Amniotic stem cell (primary cell): ENCODE data around the gene KCNG2.

Source experiments
- DNase-seq: peaks from one replicate; lab custom pipeline; 2025; lab: John Stamatoyannopoulos, UW

Gene KCNG2

DNA sequence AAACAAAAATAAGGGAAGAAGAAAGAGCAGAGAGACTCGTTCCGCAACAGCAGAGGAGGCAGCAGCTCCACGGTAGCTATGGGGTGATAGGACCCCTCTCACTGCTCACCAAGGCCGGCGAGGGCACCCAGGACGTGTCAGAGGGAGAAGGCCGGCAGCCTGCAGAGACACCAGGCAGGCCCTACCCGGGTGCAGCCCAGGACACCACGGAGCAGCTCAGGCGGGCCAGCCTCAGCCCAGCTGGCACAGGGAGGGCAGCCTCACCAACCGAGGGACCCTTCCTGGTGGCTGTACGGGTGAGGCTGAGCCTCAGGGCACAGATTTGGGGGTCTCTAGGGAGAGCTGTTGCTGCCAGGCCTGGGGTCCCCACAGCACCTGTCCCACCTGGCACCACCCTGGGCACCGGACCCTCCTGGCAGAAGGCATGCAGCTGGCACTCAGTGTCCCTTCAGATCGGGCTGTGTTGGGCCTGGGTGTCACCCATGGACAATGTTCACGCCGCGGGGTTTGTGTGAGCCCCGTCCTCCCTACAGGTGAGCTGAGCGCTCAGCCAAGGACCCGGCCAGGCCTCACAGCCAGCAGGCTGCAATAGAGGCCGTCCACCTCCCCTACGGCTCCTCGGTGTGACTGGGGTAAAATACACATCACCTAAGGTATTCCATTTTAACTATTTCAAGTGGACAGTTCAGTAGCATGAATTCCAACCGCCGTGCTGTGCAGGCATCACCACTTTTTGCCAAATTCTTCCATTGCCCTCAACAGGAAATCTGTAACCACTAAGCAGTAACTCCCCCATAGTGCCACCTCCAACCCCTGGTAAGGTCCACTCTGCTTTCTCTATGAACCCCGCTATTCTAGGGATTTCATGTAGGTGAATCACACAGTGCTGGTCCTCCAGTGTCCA is 21.6 kb downstream of the KCNG2 start:
- no peak for DNase-seq

DNA sequence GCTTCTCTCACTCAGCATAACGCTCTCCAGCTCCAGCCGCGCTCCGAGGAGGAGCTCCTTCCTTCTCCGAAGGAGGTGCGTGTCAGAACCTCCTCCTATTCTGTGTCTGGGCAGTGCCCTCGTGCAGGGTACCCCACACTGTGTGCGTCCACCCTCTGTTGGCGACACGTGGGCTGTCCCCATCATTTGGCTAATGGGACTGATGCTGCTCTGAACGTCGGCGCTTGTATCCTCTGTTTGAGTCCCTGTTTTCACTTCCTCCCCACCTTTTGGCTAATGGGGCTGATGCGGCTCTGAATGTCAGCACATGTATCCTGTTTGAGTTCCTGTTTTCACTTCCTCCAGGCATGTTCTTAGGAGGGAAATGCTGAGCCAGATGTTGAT is 22.2 kb downstream of the KCNG2 start:
- DNase-seq, result no peak

DNA sequence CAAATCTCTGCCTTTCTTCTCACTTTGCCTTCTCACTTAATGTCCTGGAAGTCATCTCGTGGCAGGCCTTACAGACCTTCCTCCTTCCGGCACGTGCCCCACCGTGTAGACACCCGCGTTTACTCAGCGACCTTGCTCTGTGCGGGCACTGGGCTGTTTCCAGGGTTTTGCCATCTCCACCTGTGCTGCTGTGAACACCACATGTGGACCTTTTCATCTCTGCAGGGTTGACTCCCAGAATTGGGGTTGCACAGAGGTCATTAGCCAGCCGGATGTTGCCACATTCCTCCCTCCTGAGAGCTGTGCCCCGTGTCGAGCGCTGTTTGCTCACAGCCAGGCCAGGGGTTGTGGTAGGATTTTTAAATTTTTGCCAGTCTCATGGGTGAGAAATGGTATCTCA is 25.4 kb downstream of the KCNG2 start:
- no peak for DNase-seq

DNA sequence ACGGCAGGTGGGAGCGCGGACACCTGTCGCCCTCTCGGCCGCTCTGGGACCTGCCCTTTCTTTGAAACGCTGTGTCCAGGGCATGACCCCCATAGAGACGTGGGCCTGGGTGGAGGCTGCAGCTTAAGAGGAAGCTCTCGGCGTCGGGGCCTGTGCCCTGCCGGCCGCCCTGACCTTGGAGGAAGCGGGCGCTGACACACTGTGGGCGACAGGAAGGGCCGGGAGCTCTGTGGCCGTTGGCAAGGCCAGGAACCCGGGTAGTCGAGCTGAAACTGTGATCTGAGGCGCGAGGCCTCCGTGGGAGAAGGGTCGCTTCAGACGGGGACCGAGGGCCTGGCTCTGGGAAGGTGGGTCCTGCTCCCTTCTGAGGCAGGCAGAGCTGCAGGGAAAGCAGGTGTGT is 28.2 kb downstream of the KCNG2 start:
- no peak for DNase-seq

DNA sequence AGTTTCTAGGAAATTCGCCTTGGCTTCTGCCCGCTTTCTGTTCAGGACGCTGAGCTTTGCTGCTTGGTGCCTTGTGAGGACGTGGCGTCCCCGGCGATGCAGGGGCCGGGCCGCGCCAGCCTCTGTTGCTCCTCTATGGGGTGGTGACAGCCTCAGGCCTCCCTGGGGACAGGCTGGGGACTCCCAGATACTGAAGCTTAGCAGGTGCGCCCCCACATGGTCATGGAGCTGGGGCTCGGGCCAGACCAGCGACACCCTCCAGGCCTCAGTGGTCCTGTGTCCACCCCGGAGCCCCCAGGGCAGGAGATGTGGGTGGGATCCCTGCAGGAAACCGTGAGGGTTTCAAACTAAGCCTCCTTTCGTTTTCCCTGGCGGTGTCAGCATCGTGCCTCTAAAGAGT is 29.2 kb downstream of the KCNG2 start:
- no peak for DNase-seq

DNA sequence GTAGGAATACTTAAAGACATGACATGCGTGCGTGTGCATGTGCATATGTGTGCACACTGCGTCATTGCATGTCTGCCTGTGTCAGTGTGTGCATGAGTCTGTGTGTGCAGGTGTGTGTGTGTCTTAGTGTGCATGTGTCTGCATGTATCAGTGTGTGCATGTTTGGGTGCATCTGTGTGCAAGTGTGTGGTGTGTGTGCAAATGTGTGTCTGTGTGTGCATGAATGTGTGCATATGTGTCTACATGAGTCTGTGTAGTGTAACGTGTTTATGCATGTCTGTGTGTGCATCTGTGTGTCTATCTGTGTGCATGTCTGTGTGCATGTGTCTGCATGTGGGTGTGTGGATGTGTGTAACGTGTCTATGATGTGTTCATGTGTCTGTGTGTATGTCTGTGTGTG is 30.5 kb downstream of the KCNG2 start:
- no peak for DNase-seq

DNA sequence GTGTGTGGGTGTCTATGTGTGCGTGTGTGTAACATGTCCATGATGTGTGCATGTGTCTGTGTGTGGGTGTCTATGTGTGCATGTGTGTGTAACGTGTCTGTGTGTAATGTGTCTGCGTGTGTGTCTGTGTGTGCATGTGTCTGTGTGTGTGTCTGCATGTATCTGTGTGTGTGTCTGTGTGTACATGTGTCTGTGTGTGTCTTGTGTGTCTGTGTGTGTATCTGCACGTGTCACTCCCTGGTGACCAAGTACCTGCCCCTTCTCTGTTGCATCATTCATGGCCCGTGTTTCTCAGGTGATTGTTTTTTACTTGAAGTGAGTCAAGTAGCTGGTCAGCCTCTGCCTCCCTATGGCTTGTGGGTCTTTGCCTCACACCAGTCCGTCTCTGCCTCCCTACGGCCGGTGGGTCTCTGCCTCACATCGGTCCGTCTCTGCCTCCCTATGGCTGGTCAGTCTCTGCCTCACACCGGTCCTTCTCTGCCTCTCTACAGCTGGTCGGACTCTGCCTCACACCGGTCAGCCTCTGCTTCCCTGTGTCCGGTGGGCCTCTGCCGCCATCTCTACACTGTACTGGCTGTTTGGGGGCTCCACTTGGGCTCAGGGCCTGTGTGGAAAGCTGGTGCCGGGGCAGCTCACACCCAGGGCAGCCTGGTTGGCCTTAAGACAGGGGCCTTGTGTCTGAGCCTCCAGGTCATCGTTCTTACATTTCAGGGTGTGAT is 31.6 kb downstream of the KCNG2 start:
- no peak for DNase-seq

DNA sequence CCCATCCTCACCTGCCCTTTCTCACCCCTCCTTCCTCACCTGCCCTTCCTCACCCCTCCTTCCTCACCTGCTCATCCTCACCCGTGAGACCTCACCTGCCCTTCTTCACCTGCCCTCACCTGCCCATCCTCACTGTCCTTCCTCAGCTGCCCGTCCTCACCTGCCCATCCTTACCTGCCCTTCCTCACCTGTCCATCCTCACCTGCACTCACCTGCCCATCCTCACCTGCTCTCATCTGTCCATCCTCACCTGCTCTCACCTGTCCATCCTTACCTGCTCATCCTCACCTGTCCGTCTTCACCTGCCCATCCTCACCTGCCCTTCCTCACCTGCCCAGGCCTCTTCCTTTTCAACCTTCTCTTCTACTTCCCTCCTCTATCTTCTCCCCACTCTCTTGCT is 34.4 kb downstream of the KCNG2 start:
- no peak for DNase-seq

DNA sequence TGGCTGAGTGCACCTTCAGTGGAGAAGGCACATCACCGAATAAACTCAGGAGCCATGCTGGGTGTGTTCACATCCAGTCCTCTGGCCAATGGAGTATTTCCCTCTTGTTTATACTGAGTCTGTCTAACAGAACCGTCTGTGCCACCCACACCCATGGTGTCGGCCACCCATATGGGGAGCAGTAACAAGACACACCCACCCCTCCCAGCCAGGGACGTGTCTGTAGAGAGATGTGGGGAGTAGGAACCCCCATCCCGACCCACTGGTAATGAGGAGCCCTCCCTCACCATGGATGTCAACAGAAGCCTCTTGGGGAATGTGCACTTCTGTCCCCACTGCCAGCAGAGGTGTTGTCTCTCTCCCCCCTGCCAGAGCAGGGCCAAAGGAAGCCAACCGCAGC is 37.1 kb downstream of the KCNG2 start:
- DNase-seq, result no peak

DNA sequence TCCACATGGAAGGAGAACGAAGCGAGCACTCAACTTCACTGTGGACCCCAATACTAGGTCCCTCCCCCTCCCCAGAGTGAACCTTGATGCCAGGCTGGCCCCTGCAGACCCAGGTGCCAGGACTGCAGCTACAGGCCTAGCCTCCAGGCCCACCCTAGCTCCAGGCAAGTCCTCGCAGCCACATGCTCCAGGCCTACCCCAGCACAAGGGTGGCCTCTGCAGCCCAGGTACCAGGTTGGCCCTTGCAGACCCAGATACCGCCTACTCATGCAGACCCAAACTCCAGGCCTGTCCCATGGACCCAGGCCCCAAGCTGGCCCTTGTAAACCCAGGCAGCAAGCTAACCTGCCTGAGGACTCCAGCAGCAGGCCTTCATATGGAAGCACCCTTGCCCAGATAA is 44.2 kb downstream of the KCNG2 start:
- DNase-seq, result no peak

DNA sequence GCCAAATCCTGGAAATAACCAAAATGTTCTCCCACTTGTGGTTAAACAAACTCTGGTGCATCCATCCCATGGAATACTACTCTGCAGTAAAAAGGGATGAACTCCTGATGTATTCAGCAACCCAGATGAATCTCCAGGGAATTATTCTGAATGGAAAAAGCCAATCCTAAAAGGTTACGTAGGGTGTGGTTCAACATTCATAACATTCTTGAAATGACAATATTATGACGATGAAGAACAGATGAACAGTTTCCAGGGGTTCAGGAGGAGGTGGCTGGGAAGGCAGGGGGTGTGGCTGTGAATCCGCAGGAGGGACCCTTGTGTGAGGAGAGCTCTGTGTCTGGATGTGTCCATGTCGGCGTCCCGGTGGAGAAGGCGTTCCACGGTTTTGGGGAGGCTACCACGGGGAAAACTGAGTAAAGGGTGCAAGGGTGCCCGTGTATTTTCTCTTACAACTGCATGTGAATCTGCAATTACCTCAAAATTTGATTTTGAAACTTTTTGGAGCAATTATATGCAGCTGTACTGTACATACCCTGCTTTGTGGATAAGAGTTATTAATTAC is 47.3 kb downstream of the KCNG2 start:
- DNase-seq, result no peak

DNA sequence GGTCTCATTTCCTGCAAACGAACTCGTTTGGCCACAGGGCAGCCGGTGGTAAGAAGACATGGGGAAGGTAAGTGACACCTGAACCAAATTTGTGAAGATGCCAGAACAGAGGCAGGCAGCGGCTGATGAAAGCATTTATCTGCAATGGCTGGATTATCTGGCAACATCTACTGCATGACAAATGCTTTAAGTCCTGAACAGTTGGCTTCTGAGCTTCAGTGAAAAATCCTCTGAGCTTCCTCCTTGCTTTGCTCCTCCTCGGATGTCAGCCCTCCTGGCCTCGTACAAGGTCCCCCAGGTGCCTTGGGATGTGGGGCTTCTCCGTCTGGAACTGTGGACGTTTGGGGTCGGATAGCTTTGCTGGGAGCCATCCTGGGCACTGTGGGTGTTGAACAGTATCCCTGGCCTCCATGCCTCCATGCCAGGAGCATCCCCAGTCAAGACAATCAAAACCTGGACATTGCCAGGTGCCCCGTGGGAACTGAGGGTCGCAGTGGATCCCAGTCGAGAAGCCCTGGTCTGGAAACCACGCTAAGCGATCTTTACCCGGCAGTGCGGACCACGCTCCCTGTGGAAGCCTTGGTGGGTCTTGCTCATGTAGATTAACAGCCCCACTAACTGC is 49.3 kb downstream of the KCNG2 start:
- DNase-seq, result no peak

DNA sequence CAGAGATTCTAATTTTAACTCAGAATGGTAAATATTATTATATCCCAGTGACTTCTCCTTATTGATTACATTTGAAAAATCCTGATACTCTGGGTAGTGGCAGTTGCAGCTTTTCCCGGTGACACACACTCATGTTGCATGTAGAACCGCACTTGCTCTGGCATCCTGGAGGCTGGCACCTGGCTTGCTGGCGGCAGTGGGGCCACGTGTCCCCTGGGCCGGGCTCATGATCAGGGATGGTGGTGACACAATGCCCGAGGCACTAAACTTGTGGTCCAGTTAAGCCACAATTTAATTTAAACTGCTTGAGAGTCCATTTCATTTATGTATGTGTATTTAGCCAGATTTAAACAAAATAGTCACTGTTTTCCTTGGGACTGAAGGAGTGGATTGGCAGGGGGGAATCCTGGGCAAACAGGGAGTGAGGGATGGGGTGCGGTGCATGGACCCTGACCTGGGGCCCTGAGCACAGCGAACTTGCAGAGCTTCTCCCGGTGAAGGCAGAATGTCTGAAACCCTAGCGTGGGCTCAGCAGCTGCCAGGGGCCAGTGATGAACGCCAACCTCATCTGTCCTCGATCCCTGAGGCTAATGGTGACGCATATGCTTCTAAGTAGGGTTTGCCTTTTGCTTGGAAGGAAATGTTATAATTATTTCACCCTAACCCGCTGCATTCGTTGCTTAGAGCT is 50.0 kb downstream of the KCNG2 start:
- no peak for DNase-seq

DNA sequence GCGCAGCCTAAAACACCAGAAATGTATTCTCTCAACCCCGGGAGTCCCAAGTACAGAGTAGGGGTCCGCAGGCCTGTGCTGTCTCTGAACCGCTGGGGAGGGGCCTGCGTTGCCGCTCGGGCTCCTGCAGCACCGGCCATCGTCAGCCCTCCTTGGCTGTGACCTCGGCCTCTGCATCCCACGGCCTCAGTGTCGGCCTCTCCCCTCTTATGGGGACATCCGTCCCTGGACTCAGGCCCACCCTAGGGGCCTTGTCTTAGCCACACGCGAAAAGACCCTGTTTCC is 50.5 kb downstream of the KCNG2 start:
- DNase-seq, result no peak

DNA sequence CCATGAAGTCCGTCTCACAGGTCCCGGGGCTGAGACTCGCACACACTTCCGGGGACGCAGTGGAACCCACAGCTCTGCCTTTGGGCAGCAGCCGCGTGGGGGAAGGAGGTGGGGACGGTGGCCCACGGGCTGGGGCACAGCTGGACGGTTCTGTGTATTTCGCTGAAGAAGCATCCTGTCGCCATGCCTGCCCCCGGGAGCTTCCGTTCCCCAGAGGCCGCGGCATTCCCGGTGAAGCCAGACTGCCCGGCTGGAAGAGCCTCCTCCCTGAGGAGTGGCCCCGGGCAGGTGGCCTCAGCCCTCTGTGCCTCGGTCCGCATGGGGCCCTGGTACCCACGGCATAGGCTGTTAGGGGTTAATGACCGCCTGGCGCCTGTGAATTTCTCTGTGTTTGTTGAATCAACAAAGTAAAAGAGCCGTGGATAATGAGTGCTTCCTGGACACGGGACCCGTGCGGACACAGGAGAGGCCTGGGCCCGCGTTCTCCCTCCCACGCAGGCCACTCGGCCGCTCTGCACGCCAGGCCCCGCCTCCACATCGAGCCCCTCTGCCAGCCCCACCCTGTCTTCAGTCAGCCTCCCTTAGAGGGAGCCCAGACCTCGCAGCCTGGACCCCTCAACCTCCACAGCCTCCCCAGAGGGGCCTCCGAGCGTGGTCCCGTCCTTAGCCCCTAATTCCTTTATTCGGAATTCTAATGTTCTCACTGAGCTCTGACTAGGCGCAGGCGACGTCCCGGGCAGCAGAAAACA is 51.0 kb downstream of the KCNG2 start:
- no peak for DNase-seq

DNA sequence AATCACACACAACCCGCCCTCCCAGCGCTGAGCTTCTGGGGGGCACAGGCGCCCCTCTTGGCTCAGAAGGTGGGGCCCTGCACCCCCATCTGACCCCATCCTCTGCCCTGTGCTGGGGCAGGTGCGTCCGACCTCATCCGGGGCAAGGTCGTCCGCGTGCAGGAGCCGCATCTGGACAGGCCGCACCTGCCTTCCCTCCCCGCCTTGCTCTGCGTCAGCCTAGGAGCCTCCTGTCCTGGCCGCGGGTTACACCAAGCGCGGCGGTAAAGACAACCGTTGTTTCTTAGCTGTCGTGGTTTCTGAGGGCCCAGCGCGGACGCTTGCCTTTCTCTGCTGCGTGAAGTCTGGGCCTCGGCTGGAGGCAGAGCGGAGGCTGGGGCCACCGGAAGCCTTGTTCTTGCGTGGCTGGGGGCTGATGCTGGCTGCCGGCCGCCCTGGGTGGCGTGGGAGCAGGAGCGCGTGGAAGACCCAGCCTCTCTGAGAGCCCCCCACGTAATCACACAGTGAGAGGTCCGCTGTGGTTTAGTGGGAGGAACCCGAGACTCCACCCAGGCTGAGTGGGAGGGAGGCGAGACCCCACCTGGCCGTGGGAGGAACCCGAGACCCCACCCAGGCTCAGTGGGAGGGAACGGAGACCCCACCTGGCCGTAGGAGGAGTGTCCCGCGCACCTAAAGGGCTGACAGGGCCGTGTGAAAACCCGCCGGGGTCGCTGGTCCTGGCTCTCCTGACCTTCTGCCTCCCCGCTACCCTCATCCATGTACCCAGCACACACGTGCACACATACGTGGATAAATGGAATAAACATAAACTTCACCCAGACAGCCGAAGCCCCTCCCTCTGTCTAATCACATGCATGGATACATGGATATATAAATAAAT is 51.8 kb downstream of the KCNG2 start:
- DNase-seq, result no peak

DNA sequence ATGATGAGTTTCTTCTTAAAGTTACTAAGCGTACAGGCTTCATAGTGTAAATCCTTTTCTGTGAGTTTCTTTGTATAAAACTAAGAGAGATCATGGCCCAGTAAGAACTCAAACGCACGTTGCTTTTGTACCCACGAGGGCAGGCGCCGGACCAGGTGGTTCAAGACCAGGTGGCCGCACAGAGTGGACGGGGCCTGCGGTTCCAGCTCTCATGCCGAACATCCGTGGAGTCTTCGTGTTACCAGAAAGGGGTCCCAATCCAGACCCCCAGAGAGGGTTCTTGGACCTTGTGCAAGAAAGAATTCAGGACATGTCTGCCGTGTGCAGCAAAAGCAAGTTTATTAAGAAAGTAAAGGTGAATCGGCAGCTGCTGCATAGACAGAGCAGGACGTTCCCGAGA is 53.0 kb downstream of the KCNG2 start:
- DNase-seq, result no peak

DNA sequence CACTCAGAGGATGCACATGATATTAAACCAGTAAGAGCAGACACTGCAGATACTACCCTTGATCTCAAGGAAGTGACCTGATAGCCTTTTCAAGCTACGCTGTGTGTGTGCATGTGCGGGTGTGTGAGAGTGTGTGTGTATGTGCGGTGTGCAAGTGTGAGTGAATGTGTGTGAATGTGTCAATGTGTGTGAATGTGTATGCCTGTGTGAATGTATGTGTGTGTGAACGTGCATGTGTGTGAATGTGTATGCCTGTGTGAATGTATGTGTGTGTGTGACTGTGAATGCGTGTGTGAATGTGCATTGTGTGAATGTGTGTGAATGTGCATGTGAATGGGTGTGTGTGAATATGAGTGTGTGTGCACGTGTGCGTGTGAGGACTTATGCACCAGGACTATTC is 53.8 kb downstream of the KCNG2 start:
- no peak for DNase-seq

DNA sequence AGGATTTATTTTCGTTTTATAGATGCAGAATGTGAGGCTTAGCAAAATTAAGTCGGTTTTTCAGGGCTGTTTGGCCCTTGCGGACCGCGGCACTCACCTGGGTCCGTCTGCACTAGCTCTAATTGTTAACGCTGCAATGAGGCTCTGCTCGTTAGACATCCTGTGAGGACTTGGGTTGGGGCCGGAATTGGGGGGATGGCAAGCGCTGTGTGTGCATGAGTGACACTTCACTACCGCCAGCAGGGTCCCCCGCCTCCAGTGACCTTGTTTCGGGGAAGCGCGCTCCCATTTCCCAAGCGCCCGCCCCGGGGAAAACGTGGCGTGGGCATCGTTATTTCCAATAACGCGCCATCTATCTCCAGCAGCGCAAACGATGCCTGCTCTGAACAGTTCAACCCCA is 54.2 kb downstream of the KCNG2 start:
- no peak for DNase-seq

DNA sequence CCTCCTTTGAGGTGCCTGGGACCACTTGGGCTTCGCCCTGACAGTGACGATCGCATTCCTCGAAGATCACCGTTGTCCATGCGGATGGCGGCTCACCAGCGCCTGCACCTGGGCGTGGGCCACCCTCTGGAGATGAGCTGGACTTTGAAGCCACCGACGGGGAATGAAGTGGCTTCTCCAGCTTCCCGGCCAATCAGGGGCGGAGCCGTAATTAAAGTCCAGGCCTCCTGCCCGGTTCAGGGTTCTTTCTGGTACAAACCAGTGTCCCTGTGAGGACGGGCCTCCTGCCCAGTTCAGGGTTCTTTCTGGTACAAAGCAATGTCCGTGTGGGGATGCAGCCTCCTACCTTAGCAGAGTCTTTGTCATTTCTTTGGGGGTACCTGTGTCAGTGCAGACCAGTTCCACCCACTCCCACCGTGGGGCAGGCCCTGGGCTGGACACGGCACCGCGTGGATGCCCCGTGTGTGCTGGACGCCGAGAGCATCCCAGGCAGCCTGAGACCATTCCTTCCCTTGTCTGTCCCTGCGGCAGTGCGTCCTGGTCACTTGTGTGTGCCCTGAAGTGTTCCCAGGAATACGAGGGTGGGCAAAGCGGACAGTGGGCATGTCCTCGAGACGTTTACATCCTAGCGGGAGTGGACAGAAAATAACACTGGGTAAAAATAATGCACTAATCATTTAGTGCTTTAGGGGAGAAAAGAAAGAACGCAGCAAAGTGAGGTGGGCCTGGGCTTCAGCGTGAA is 55.0 kb downstream of the KCNG2 start:
- no peak for DNase-seq
